KBM-7 (cell line): ENCODE results near the gene ZFP36L2.

Experiments
- DNase-seq: peaks from one replicate; pipeline ENCODE4 v3.0.0-alpha.2; 2015
- in situ Hi-C: fragments of 300-500 bp; cut with MboI; formaldehyde crosslinking; loops from 2 replicates; pipeline ENCODE4 v1.14.3; 2020; ENCODE audit warnings: low sequenced_read_pairs, low pct_unique_long_range_greater_than_20kb, mixed read lengths

Gene ZFP36L2

GRCh38 chr2:43176449-43176848 is 50.0 kb downstream of the ZFP36L2 start:
- no peak for DNase-seq
- in situ Hi-C loops = no loop called here

GRCh38 chr2:43175876-43176275 is 50.5 kb downstream of the ZFP36L2 start:
- in situ Hi-C loops = no loop called here

GRCh38 chr2:43175020-43175441 is 51.4 kb downstream of the ZFP36L2 start:
- no peak for DNase-seq
- in situ Hi-C loops = no loop called here

More at GRCh38 chr2:43175876-43176275, 50.5 kb downstream of the ZFP36L2 start:
- DNase-seq = no peak

GRCh38 chr2:43174368-43174916 is 52.0 kb downstream of the ZFP36L2 start:
- in situ Hi-C loops = no loop called here
- peak; percentile 93 for DNase-seq
